Fibroblast of skin of right quadriceps (primary cell): ENCODE measurements around the gene NYNRIN.
"Not testable (repeated sequence)": the region's sequence is repeated elsewhere in the genome, so short reads cannot be mapped to it uniquely, and the experiment has no call there.

Experiments used
- DNase-seq: peaks from one replicate; pipeline ENCODE4 v3.0.0-alpha.2; 2013

The NYNRIN gene

GRCh38 chr14:24398653-24399446 lies at the start of gene NYNRIN:
NYNRIN (plus strand) TSS chr14:24399003; CDS start chr14:24399247, 244 bp downstream.
- DNase-seq: peak; percentile 55

- DNase-seq: no peak
Measured at GRCh38 chr14:24349742-24350141, 49.1 kb upstream of the NYNRIN start.

DNA sequence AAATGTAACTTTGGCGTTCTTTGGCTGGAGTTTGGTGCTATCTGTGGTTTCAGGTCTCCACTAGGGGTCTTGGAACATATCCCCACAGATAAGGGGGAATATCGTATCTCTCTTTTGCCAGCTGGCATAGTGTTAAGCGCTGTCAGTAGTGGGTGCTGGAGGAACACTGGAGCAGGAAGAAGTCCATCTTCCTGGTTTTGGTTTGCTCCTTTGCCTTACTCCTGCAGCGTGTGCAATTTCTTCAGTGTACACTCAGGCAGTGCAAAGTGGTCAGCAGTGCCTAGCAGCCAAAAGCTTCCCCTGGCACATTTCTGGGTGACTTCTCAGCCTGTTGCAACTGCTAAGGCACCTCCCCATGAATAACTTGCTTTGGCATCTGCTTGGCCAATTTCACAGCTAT lies 47.3 kb upstream of the NYNRIN start:
- peak; percentile 30 for DNase-seq

DNA sequence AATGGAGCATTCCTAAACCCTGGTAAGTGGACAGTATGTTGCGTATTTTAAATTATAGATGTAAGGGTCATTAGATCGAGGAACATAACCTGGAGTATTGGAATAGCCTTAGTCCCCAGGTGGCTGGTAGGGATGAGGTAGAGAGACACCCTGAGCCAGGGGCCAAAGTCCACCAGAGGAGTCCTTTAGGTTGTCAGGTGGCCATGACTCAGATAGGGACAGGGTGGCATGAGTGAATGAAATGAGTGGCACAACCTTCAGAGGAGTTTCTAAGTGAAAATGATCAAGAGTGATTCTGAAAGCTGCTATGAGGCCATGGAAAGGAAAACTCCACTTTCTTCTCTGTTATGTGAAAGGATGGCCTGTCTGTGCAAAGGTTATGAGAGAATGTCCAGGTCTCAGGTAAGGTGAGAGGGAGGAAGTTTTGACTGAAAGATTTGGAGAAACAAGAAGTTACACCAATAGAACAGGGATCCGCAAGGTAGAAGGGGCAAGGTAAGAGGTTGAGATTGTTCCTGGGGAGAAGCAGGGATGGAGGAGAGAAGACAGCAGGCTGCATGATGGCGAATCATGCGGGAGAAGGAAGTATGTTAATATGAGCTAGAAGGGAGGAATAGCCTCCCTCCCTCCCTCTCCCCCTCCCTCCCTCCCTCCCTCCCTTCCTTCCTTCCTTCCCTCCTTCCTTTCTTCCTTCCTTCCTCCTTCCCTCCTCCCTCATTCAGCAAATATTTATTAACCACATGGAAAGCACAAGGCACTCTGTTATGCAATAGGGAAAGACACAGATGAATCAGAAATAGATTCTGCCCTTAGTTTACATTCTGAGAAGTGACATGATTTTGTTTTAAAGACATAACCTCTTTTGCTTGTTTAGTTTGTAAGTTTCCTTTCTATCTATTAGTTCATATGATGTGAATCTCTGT lies 45.0 kb upstream of the NYNRIN start:
- peak; percentile 58 for DNase-seq

GRCh38 chr14:24354482-24354825 lies 44.3 kb upstream of the NYNRIN start:
- DNase-seq: not testable (repeated sequence)

DNA sequence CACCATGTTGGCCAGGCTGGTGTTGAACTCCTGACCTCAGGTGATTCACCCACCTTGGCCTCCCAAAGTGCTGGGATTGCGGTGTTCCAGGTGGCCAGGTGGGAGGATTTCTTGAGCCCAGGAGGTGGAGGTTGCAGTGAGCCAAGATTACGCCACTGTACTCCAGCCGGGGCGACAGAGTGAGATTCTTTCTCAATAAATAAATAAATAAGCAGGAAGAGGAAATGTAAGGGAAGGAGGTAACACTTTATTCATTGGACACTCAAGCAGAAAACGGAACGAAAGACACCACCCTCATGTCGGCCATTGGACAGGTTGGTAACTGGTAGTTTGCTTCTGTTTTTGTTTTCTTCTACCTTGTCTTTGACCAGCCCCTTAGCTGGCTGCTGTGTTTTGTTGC lies 43.8 kb upstream of the NYNRIN start:
- no peak for DNase-seq

- no peak for DNase-seq
Measured at GRCh38 chr14:24356208-24356607, 42.6 kb upstream of the NYNRIN start.

GRCh38 chr14:24360281-24360680 lies 38.5 kb upstream of the NYNRIN start:
- no peak for DNase-seq

DNA sequence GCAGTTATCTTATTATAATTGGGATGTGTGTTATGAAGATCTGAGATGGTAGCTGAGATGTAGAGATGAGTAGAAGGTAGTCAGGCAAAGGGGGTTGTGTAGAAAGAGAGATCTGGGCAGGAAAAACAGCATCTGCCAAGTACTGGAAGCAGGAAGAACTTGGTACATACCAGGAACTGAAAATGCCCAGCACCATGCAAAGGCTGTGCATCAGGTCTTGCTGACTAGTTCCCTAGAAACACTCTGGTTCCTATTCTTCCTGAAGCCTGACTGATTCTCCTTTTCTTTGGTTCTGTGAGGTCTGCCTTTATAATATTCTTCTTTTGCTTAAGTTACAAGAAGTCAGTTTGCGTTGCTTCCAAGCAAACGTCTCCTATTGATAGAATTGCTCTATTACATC lies 37.5 kb upstream of the NYNRIN start:
- no peak for DNase-seq

- peak; percentile 72 for DNase-seq
Measured at GRCh38 chr14:24362241-24362960, 36.4 kb upstream of the NYNRIN start.

- DNase-seq: no peak
Measured at GRCh38 chr14:24363401-24363800, 35.4 kb upstream of the NYNRIN start.

DNA sequence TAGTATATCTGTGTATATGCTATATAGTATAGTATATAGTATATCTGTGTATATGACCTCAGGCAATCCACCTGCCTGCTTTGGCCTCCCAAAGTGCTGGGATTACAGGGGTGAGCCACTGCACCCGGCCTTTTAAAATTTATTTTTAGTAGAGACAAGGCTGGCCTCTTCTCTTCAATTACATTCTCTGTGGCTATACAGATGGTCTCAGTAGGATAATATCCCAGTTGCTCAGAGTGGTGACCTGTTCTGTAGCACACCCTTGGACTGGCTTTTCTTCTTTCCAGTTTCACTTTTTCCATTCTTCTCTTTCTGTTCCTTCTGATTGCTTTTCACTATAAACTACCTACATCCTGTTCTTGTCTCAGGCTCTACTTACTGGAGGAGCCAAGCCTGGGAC lies 34.0 kb upstream of the NYNRIN start:
- no peak for DNase-seq

DNA sequence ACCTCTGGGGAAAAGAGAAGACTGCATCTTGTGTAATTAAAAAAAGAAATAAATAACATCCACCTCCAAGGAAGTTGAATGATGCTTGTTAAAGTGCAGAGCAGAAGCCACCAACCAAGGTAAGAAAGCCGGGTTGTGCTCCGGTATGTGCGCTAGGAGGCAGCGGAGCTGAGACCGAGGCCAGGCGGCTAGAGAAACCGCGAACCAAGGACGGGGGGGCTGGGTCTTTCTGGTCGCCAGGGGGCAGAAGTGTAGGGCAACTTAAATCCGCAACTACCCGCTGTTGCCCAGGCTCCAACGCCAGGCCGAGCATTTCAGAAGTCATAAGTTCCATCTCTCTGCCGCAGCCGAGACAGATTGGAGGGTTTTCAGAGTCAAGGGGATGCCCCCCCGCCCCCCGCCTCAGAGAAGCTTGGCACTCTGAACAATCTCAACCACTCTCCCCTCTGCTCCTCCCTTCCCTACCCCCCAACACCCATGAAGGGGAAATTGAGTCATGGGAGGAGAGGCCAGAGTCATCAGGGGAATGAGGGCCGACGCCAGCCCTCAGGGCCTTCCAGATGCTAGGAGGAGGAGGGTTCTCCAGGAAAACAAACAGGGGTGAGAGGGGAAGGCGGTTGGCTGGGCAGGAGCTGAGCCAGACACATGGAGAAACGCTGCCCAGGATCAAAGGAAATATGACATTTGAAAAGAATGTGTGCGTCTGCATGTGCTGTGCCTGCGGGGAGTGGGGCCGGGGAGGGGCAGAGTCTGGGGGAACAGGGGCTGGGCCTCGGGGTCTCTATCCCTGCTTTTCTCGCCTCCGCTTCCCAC lies 33.0 kb upstream of the NYNRIN start:
- DNase-seq: peak; percentile 90

DNA sequence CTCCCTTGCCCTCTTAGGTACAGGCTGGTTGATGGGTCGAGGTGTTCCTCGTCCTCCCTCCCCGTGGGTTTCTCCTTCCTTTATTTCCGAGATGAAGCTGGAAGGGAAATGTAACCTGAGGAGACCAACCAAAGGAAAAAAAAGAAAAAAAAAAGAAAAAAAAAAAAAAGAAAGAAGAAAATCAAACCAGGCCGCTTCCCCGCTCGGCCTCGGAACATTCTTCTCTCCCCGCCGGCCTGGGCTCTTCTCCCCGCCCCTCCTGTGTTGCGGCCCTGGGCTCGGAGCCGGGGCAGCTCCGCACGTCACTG lies 32.4 kb upstream of the NYNRIN start:
- no peak for DNase-seq

- DNase-seq: peak; percentile 98
Measured at GRCh38 chr14:24366721-24367513, 31.9 kb upstream of the NYNRIN start.

- peak; percentile 99 for DNase-seq
Measured at GRCh38 chr14:24367514-24368211, 31.1 kb upstream of the NYNRIN start, which contains the start of gene NFATC4. NFATC4 (plus strand) TSS chr14:24368184; CDS start chr14:24368341, 157 bp downstream.

GRCh38 chr14:24368212-24368561 lies 30.6 kb upstream of the NYNRIN start:
- DNase-seq: no peak

GRCh38 chr14:24368562-24369252 lies 30.1 kb upstream of the NYNRIN start:
- peak; percentile 91 for DNase-seq

- no peak for DNase-seq
Measured at GRCh38 chr14:24369463-24369862, 29.3 kb upstream of the NYNRIN start.

- DNase-seq: no peak
Measured at GRCh38 chr14:24369907-24370687, 28.7 kb upstream of the NYNRIN start.
